Calu3 (cell line): ENCODE results near the gene GTF2A1. TPM values are rescaled to one million over a fixed set of nuclear protein-coding genes. Genes with fewer than 3 reads are reported as not detected.
A peak's percentile ranks its signal among the peaks of the same experiment; 100 is the strongest.

ENCODE experiments used
- BruUV-seq: library from RNA; stranded (reverse); fragments of 400-500 nt; replicated peaks from 2 replicates; lab custom pipeline; 2021; lab: Mats Ljungman, UMichigan
- CTCF ChIA-PET: fragments of 300-600 bp; sonication (Branson Sonifier 250); formaldehyde crosslinking; loops from one replicate; lab custom pipeline; 2022; ENCODE audit warnings: antibody characterized with exemption; lab: Charles Lee
- DNase-seq: peaks from one replicate; pipeline ENCODE4 v3.0.0; 2022
- H3K27ac Mint-ChIP-seq: one replicate; pipeline ENCODE4 v1.8.0; 2022; ENCODE audit warnings: mixed read lengths; ENCODE audit not compliant: unreplicated experiment
- H3K27me3 Mint-ChIP-seq: one replicate; pipeline ENCODE4 v1.8.0; 2022; ENCODE audit warnings: mixed read lengths; ENCODE audit not compliant: unreplicated experiment
- H3K36me3 Mint-ChIP-seq: one replicate; pipeline ENCODE4 v1.8.0; 2022; ENCODE audit warnings: mild to moderate bottlenecking, moderate library complexity, mixed read lengths; ENCODE audit not compliant: insufficient read depth, unreplicated experiment
- H3K4me1 Mint-ChIP-seq: one replicate; pipeline ENCODE4 v1.8.0; 2022; ENCODE audit warnings: mild to moderate bottlenecking, low read depth, mixed read lengths; ENCODE audit not compliant: unreplicated experiment
- H3K4me3 Mint-ChIP-seq: one replicate; pipeline ENCODE4 v1.8.0; 2022; ENCODE audit warnings: mild to moderate bottlenecking, low read depth, moderate library complexity, mixed read lengths; ENCODE audit not compliant: unreplicated experiment
- H3K9me3 Mint-ChIP-seq: one replicate; pipeline ENCODE4 v1.8.0; 2022; ENCODE audit warnings: low read depth, mixed read lengths; ENCODE audit not compliant: unreplicated experiment
- intact Hi-C: fragments of 100-400 bp; cut with micrococcal nuclease; formaldehyde crosslinking; loops from one replicate; pipeline ENCODE4 v1.10.0; 2022; ENCODE audit not compliant: unreplicated experiment
- total RNA-seq: library from RNA; stranded (reverse); gene quantifications from 2 replicates; pipeline ENCODE4 v1.2.3, GENCODE V29; 2022
- TF ChIP-seq, protein P1 (sequence below): fragments of 200-600 bp; IDR thresholded peaks from one replicate; pipeline ENCODE4 v1.8.0; 2022; ENCODE audit warnings: antibody characterized with exemption; ENCODE audit not compliant: unreplicated experiment

GTF2A1 gene
- total RNA-seq, 1 experiment from 2014 or later, result 45.6 TPM

- intact Hi-C loops, result loop anchor here (10.0 kb wide), 1 partner anchor 1114 kb away; no protein-coding TSS in a partner anchor
- H3K4me3 Mint-ChIP-seq, result peak overlapping the region; percentile 87
- no peak overlapping the region for H3K27ac Mint-ChIP-seq
- no TSS peak for BruUV-seq
- peaks cover 11% of the 10 kb centered on the region for H3K36me3 Mint-ChIP-seq
- CTCF ChIA-PET, result interaction anchor here (0.6 to 1.3 kb wide), 2 partner anchors 54 to 173 kb away, joined by 5 to 14 read pairs; no protein-coding TSS in a partner anchor
- no peaks in the 10 kb centered on the region for H3K27me3 Mint-ChIP-seq
- DNase-seq, result no peak
- TF ChIP-seq, protein P1, sequence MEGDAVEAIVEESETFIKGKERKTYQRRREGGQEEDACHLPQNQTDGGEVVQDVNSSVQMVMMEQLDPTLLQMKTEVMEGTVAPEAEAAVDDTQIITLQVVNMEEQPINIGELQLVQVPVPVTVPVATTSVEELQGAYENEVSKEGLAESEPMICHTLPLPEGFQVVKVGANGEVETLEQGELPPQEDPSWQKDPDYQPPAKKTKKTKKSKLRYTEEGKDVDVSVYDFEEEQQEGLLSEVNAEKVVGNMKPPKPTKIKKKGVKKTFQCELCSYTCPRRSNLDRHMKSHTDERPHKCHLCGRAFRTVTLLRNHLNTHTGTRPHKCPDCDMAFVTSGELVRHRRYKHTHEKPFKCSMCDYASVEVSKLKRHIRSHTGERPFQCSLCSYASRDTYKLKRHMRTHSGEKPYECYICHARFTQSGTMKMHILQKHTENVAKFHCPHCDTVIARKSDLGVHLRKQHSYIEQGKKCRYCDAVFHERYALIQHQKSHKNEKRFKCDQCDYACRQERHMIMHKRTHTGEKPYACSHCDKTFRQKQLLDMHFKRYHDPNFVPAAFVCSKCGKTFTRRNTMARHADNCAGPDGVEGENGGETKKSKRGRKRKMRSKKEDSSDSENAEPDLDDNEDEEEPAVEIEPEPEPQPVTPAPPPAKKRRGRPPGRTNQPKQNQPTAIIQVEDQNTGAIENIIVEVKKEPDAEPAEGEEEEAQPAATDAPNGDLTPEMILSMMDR, result no peak
- H3K4me1 Mint-ChIP-seq, result peaks cover 11% of the 10 kb centered on the region
- H3K9me3 Mint-ChIP-seq, result no peaks in the 10 kb centered on the region
These were observed 51.5 kb downstream of the GTF2A1 start for GRCh38 chr14:81169267-81169666.

DNA sequence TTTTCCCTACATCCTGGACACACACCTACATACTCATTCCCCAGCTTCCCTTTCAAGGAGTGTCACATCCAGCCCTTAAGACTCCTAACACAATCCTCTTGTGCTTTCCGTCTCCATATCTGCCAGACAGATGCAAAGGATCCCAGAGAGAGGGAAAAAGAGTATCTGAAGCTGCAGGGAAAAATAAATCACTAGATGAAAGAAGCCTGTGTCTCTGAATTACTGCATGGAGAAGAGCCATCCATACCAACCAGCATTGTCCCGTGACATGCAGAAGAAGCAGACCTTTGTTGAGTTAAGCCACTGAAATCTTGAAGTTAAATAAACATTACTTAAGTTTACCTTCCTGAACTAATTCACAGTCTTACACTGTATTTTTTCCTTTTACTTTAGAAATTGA, 54.6 kb downstream of the GTF2A1 start:
- H3K36me3 Mint-ChIP-seq, result peaks cover 11% of the 10 kb centered on the region
- H3K4me1 Mint-ChIP-seq, result peaks cover 24% of the 10 kb centered on the region
- H3K27me3 Mint-ChIP-seq, result no peaks in the 10 kb centered on the region
- no TSS peak for BruUV-seq
- intact Hi-C loops, result loop anchor here (10.0 kb wide), 1 partner anchor 1111 kb away; no protein-coding TSS in a partner anchor
- H3K4me3 Mint-ChIP-seq, result no peak overlapping the region
- H3K9me3 Mint-ChIP-seq, result no peaks in the 10 kb centered on the region
- no peak for DNase-seq
- H3K27ac Mint-ChIP-seq, result no peak overlapping the region
- CTCF ChIA-PET, result no interaction called here
- TF ChIP-seq, protein P1, result no peak

DNA sequence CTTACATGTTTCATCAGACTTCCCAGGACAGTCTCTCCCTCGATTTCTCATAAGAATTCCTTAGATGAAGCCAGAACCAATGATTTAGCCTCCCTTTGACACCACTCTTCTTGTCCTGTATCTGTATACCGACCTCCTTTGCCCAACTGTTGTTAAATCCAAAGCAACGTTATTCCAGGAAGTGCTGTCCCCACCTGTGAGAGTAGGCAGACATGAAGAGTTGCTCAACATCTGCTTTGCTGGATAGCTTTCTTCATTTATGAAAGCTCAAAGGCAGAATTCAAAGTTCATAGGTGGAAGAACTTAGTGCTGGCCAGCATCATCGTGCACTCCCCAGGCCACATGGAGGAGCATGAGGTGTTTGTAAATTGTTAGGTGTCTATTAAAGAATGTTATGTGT, 55.6 kb downstream of the GTF2A1 start:
- Mint-ChIP-seq H3K27ac (no peak overlapping the region), H3K36me3 (peaks cover 7% of the 10 kb centered on the region), H3K27me3 (no peaks in the 10 kb centered on the region), H3K4me3 (no peak overlapping the region), H3K9me3 (no peaks in the 10 kb centered on the region), H3K4me1 (peaks cover 16% of the 10 kb centered on the region)
- no TSS peak for BruUV-seq
- DNase-seq, result no peak
- intact Hi-C loops, result loop anchor here (10.0 kb wide), 1 partner anchor 1110 kb away; no protein-coding TSS in a partner anchor
- CTCF ChIA-PET, result no interaction called here
- TF ChIP-seq, protein P1, result no peak

- intact Hi-C loops, result loop anchor here (1.0 to 10.0 kb wide), 2 partner anchors 168 to 1109 kb away; no protein-coding TSS in a partner anchor
- CTCF ChIA-PET, result interaction anchor here (1.2 to 1.7 kb wide), 2 partner anchors 168 to 208 kb away, joined by 3 to 12 read pairs; partner anchors contain the start of gene TSHR
- Mint-ChIP-seq H3K27ac (no peak overlapping the region), H3K27me3 (no peaks in the 10 kb centered on the region), H3K9me3 (peaks cover 2% of the 10 kb centered on the region), H3K4me3 (no peak overlapping the region), H3K4me1 (peaks cover 16% of the 10 kb centered on the region), H3K36me3 (no peaks in the 10 kb centered on the region)
- BruUV-seq, result no TSS peak
- peak; percentile 74 for DNase-seq
- TF ChIP-seq, protein P1, result peak; percentile 60
These were observed 56.5 kb downstream of the GTF2A1 start for GRCh38 chr14:81164167-81164774.
